NCI-H1092 (cell line): ENCODE measurements around the gene NOS1AP.
"Not testable (repeated sequence)": the region's sequence is repeated elsewhere in the genome, so short reads cannot be mapped to it uniquely, and the experiment has no call there.

Source experiments
- DNase-seq: peaks from one replicate; lab custom pipeline; 2025; lab: John Stamatoyannopoulos, UW

Gene NOS1AP

GRCh38 chr1:162169031-162169790, 99.7 kb downstream of the NOS1AP start:
- peak; percentile 17 for DNase-seq

GRCh38 chr1:162171111-162171510, 101.6 kb downstream of the NOS1AP start:
- DNase-seq, result no peak

- no peak for DNase-seq
Observed at GRCh38 chr1:162172311-162173102, 103.0 kb downstream of the NOS1AP start.

- DNase-seq, result not testable (repeated sequence)
Observed at GRCh38 chr1:162173607-162174006, 104.1 kb downstream of the NOS1AP start.

- DNase-seq, result not testable (repeated sequence)
Observed at GRCh38 chr1:162174027-162174426, 104.5 kb downstream of the NOS1AP start.

- DNase-seq, result no peak
Observed at GRCh38 chr1:162175379-162176081, 106.0 kb downstream of the NOS1AP start.

- DNase-seq, result no peak
Observed at GRCh38 chr1:162177126-162177525, 107.6 kb downstream of the NOS1AP start.

GRCh38 chr1:162178432-162178831, 108.9 kb downstream of the NOS1AP start:
- peak; percentile 80 for DNase-seq

- no peak for DNase-seq
Observed at GRCh38 chr1:162179121-162179520, 109.6 kb downstream of the NOS1AP start.

- DNase-seq, result no peak
Observed at GRCh38 chr1:162180813-162181212, 111.3 kb downstream of the NOS1AP start.

GRCh38 chr1:162182090-162182489, 112.6 kb downstream of the NOS1AP start:
- no peak for DNase-seq

GRCh38 chr1:162185314-162186025, 116.0 kb downstream of the NOS1AP start:
- DNase-seq, result no peak

GRCh38 chr1:162186026-162186374, 116.5 kb downstream of the NOS1AP start:
- DNase-seq, result no peak

- no peak for DNase-seq
Observed at GRCh38 chr1:162186406-162186805, 116.9 kb downstream of the NOS1AP start.

- DNase-seq, result no peak
Observed at GRCh38 chr1:162187687-162188276, 118.3 kb downstream of the NOS1AP start.

- DNase-seq, result no peak
Observed at GRCh38 chr1:162189345-162189744, 119.9 kb downstream of the NOS1AP start.

GRCh38 chr1:162191396-162192305, 122.2 kb downstream of the NOS1AP start:
- no peak for DNase-seq

GRCh38 chr1:162192306-162192678, 122.8 kb downstream of the NOS1AP start:
- DNase-seq, result no peak

GRCh38 chr1:162192763-162193162, 123.3 kb downstream of the NOS1AP start:
- no peak for DNase-seq

- DNase-seq, result no peak
Observed at GRCh38 chr1:162193221-162193620, 123.7 kb downstream of the NOS1AP start.

- DNase-seq, result peak; percentile 62
Observed at GRCh38 chr1:162193815-162194214, 124.3 kb downstream of the NOS1AP start.
